GM18505 (cell line): Measurements from ENCODE around the gene NAGLU.
"Not testable (repeated sequence)": the region's sequence is repeated elsewhere in the genome, so short reads cannot be mapped to it uniquely, and the experiment has no call there.

ENCODE experiments used
- ATAC-seq: cut with Tn5 transposase; IDR thresholded peaks from one replicate; pipeline ENCODE4 v1.9.1; 2021; ENCODE audit not compliant: unreplicated experiment
- POLR2A ChIP-seq: IDR thresholded peaks from 4 replicates; pipeline ENCODE4 v1.6.1; 2011; ENCODE audit warnings: borderline replicate concordance; ENCODE audit not compliant: insufficient read depth, insufficient read length; ENCODE audit errors: extremely low read depth

The NAGLU gene

GRCh38 chr17:42555122-42555622, 19.1 kb downstream of the NAGLU start:
- ATAC-seq, result no peak

GRCh38 chr17:42555961-42556617, 20.0 kb downstream of the NAGLU start:
- not testable (repeated sequence) for ATAC-seq

More at GRCh38 chr17:42555122-42555622, 19.1 kb downstream of the NAGLU start:
- no peak for TF ChIP-seq POLR2A

- no peak for ATAC-seq
Measured at GRCh38 chr17:42559075-42559474, 23.0 kb downstream of the NAGLU start.

GRCh38 chr17:42560246-42560645, 24.2 kb downstream of the NAGLU start:
- ATAC-seq, result no peak
- no peak for TF ChIP-seq POLR2A

More at GRCh38 chr17:42559075-42559474, 23.0 kb downstream of the NAGLU start:
- TF ChIP-seq POLR2A, result no peak

- peak; percentile 81 for TF ChIP-seq POLR2A
- peak; percentile 43 for ATAC-seq
Measured at GRCh38 chr17:42561897-42562387, 25.9 kb downstream of the NAGLU start, which contains the start of gene COASY. TSS of gene COASY (plus strand) at chr17:42562148. CDS start at chr17:42562623, 475 bp downstream.

GRCh38 chr17:42562388-42563142, 26.5 kb downstream of the NAGLU start:
- TF ChIP-seq POLR2A, result no peak

GRCh38 chr17:42563143-42563509, 27.1 kb downstream of the NAGLU start:
- ATAC-seq, result no peak
- no peak for TF ChIP-seq POLR2A

More at GRCh38 chr17:42562388-42563142, 26.5 kb downstream of the NAGLU start:
- no peak for ATAC-seq

- TF ChIP-seq POLR2A, result no peak
- no peak for ATAC-seq
Measured at GRCh38 chr17:42563543-42563942, 27.5 kb downstream of the NAGLU start.

GRCh38 chr17:42563950-42564349, 27.9 kb downstream of the NAGLU start:
- no peak for ATAC-seq
- TF ChIP-seq POLR2A, result no peak

GRCh38 chr17:42564815-42565522, 28.9 kb downstream of the NAGLU start:
- ATAC-seq, result no peak
- TF ChIP-seq POLR2A, result no peak

- no peak for TF ChIP-seq POLR2A
- ATAC-seq, result no peak
Measured at GRCh38 chr17:42565523-42566214, 29.6 kb downstream of the NAGLU start.

GRCh38 chr17:42566215-42566882, 30.3 kb downstream of the NAGLU start:
- peak; percentile 9 for ATAC-seq
- no peak for TF ChIP-seq POLR2A
